ENCODE results near the gene PARD3B. TPM values are rescaled to one million over a fixed set of nuclear protein-coding genes. Genes with fewer than 3 reads are reported as not detected.

PARD3B gene
- polyA plus RNA-seq, 3 donors, result not detected

DNA sequence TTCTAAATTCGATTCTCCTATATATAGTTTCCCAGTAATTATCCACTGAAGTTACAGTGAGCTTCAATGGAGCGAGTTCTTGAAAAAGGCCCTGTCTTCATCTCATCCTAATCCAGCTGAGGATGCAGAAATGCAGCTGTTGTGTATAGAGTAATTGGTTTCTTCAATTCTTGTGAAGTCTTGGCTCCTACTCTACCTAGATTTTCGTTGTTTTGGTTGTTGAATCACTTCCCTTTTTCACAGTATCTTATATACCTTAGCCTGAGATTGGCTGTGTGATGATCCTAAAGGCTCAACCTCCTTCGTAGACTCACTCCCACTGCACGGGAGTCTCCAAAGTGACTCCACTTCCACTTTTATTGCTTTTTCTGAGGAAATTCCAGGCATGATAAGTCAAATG, 280.4 kb downstream of the PARD3B start:
- no peaks in the 10 kb centered on the region for H4K20me1 ChIP-seq (ENCODE audit: insufficient read depth, low read length)
- H3K27ac ChIP-seq (ENCODE audit: low read depth in 1 of 2, low read length in 2 of 2), result no peak overlapping the region
- Mint-ChIP-seq H3K4me1 (peaks cover 7% of the 10 kb centered on the region), H3K36me3 (no peaks in the 10 kb centered on the region), H3K9me3 (peaks cover 2 to 8% (median 5%) of the 10 kb centered on the region in 7 donors), H3K4me3 (no peak overlapping the region), H3K27me3 (ENCODE audit: low read depth in 3 of 3) (no peaks in the 10 kb centered on the region), H3K27ac (no peak overlapping the region)
- no peaks in the 10 kb centered on the region for H3K79me2 ChIP-seq (ENCODE audit: insufficient read depth, low read length)
- DNase-seq, result no peak
- no peaks in the 10 kb centered on the region for H3K36me3 ChIP-seq (replicated peaks in 1 of 2; ENCODE audit: control insufficient read depth in 1 of 2, insufficient read depth in 2 of 2, low read length in 2 of 2)
- WGBS (ENCODE audit: insufficient coverage), result no CpG with 5 or more reads among the region's 5 CpGs
- H3K27me3 ChIP-seq (ENCODE audit: control insufficient read depth in 2 of 2, insufficient read depth in 2 of 2, low read length in 2 of 2), result no peaks in the 10 kb centered on the region
- intact Hi-C loops (cut with micrococcal nuclease), result no loop called here
- H3K4me2 ChIP-seq (replicated peaks; ENCODE audit: extremely low read depth, low read length, poor library complexity, severe bottlenecking), result no peak overlapping the region
- H3K4me3 ChIP-seq (replicated peaks in 1 of 3; ENCODE audit: low read depth in 2 of 3, low read length in 3 of 3), result no peak overlapping the region
- TF ChIP-seq, protein P1, sequence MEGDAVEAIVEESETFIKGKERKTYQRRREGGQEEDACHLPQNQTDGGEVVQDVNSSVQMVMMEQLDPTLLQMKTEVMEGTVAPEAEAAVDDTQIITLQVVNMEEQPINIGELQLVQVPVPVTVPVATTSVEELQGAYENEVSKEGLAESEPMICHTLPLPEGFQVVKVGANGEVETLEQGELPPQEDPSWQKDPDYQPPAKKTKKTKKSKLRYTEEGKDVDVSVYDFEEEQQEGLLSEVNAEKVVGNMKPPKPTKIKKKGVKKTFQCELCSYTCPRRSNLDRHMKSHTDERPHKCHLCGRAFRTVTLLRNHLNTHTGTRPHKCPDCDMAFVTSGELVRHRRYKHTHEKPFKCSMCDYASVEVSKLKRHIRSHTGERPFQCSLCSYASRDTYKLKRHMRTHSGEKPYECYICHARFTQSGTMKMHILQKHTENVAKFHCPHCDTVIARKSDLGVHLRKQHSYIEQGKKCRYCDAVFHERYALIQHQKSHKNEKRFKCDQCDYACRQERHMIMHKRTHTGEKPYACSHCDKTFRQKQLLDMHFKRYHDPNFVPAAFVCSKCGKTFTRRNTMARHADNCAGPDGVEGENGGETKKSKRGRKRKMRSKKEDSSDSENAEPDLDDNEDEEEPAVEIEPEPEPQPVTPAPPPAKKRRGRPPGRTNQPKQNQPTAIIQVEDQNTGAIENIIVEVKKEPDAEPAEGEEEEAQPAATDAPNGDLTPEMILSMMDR (IDR thresholded peaks at IDR 0.05), result no peak
- peaks cover 0 to 11% of the 10 kb centered on the region in 2 donors for H3K4me1 ChIP-seq (ENCODE audit: control insufficient read depth in 1 of 2, insufficient read depth in 2 of 2, low read length in 2 of 2)
- H3K9me3 ChIP-seq (replicated peaks in 1 of 2; ENCODE audit: control insufficient read depth in 1 of 2, insufficient read depth in 1 of 2, low read length in 2 of 2), result peaks cover 0 to 8% of the 10 kb centered on the region in 2 donors
- H2AFZ ChIP-seq (ENCODE audit: insufficient read depth, low read depth, low read length, poor library complexity, severe bottlenecking), result no peak overlapping the region
- no peak overlapping the region for H3K9ac ChIP-seq (ENCODE audit: insufficient read depth, low read length, poor library complexity, severe bottlenecking)

DNA sequence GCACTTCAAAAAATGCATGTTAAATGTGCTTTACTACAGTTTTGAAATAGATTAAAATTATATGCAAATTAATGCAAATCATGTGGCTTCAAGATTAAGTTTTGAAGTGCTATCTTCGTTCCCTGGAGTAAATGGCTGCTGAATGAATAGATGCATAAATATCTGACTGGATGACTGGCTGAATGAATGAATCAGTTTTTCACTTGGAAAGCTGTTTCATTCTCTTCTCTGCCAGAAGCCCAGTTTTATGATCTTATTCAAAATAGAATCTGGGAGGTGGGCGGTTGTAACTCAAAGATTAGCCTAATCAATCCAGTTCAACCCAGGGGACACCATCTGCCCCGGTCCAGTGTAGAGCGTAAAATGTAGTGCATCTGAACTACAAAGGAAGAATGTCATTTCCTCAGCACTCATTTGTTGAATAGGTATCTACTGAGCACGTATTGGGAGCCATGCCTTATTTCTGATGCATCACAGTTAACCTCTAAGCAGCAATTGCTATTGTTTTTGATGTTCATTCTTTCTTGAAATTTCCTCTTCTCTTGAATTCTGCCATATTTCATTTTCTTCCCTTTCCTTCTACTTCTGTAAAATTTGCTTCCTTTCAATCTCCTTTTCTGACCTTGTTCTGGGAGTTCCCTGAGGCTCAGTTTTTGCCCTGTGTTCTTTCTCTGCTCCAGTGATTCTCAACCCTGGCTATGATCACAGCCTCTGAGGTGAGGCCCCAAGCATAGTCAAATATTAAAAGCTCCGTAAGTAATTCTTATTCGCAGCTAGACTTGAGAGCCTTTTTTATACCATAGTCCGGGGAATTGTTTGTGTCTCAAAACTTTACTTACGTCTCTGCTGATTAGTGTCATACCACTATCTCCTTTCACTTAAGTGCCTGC, 282.7 kb downstream of the PARD3B start:
- Mint-ChIP-seq H3K4me1 (peaks cover 7% of the 10 kb centered on the region), H3K36me3 (no peaks in the 10 kb centered on the region), H3K27me3 (ENCODE audit: low read depth in 3 of 3) (peaks cover 0 to 1% (median 0%) of the 10 kb centered on the region in 3 donors), H3K27ac (no peak overlapping the region), H3K4me3 (no peak overlapping the region), H3K9me3 (peaks cover 2 to 14% (median 5%) of the 10 kb centered on the region in 7 donors)
- Histone ChIP-seq H3K79me2 (ENCODE audit: insufficient read depth, low read length) (no peaks in the 10 kb centered on the region), H3K4me3 (replicated peaks in 1 of 3; ENCODE audit: low read depth in 2 of 3, low read length in 3 of 3) (no peak overlapping the region), H3K27me3 (ENCODE audit: control insufficient read depth in 2 of 2, insufficient read depth in 2 of 2, low read length in 2 of 2) (no peaks in the 10 kb centered on the region), H3K9ac (ENCODE audit: insufficient read depth, low read length, poor library complexity, severe bottlenecking) (no peak overlapping the region), H3K27ac (ENCODE audit: low read depth in 1 of 2, low read length in 2 of 2) (no peak overlapping the region), H3K4me2 (replicated peaks; ENCODE audit: extremely low read depth, low read length, poor library complexity, severe bottlenecking) (no peak overlapping the region), H4K20me1 (ENCODE audit: insufficient read depth, low read length) (no peaks in the 10 kb centered on the region), H3K9me3 (replicated peaks in 1 of 2; ENCODE audit: control insufficient read depth in 1 of 2, insufficient read depth in 1 of 2, low read length in 2 of 2) (peaks cover 0 to 8% of the 10 kb centered on the region in 2 donors), H3K4me1 (ENCODE audit: control insufficient read depth in 1 of 2, insufficient read depth in 2 of 2, low read length in 2 of 2) (peaks cover 0 to 11% of the 10 kb centered on the region in 2 donors), H2AFZ (ENCODE audit: insufficient read depth, low read depth, low read length, poor library complexity, severe bottlenecking) (no peak overlapping the region), H3K36me3 (replicated peaks in 1 of 2; ENCODE audit: control insufficient read depth in 1 of 2, insufficient read depth in 2 of 2, low read length in 2 of 2) (no peaks in the 10 kb centered on the region)
- intact Hi-C loops (cut with micrococcal nuclease), result no loop called here
- TF ChIP-seq, protein P1 (IDR thresholded peaks at IDR 0.05), result no peak
- 100% methylated on average over 4 of the region's 9 CpGs for whole genome bisulfite sequencing (ENCODE audit: insufficient coverage)
- no peak for DNase-seq

Measured in CD14-positive monocyte (primary cell).